Esophagus muscularis mucosa (tissue), 4 donors: ENCODE measurements around the gene COL8A2.

Experiments
- EP300 ChIP-seq: sonication (generic); formaldehyde crosslinking; IDR thresholded peaks from one replicate; pipeline ENCODE4 v1.6.1; 2017; ENCODE audit warnings: antibody characterized with exemption
- POLR2A ChIP-seq: fragments of 450-650 bp; IDR thresholded peaks from one replicate; pipeline ENCODE4 v1.6.1; 2017; ENCODE audit warnings: antibody characterized with exemption, moderate library complexity, mild to moderate bottlenecking, low read depth
- POLR2AphosphoS5 ChIP-seq, 2 donors: sonication (generic); formaldehyde crosslinking; IDR thresholded peaks; one replicate each; pipeline ENCODE4 v1.6.1; 2017; ENCODE audit warnings: antibody characterized with exemption in 2 of 2
- TF ChIP-seq, protein P1 (sequence below), 3 experiments: fragments of 200-600 bp in 2 of 3; fragments of 450-650 bp in 1 of 3; sonication (generic) in 2 of 3; IDR thresholded peaks; one replicate each; pipeline ENCODE4 v1.5.1; 2017 to 2019; ENCODE audit warnings: antibody characterized with exemption in 3 of 3, mild to moderate bottlenecking in 2 of 3, moderate library complexity in 1 of 3

GRCh38 chr1:36165145-36165544, 40.1 kb upstream of the COL8A2 start:
- TF ChIP-seq, protein P1, sequence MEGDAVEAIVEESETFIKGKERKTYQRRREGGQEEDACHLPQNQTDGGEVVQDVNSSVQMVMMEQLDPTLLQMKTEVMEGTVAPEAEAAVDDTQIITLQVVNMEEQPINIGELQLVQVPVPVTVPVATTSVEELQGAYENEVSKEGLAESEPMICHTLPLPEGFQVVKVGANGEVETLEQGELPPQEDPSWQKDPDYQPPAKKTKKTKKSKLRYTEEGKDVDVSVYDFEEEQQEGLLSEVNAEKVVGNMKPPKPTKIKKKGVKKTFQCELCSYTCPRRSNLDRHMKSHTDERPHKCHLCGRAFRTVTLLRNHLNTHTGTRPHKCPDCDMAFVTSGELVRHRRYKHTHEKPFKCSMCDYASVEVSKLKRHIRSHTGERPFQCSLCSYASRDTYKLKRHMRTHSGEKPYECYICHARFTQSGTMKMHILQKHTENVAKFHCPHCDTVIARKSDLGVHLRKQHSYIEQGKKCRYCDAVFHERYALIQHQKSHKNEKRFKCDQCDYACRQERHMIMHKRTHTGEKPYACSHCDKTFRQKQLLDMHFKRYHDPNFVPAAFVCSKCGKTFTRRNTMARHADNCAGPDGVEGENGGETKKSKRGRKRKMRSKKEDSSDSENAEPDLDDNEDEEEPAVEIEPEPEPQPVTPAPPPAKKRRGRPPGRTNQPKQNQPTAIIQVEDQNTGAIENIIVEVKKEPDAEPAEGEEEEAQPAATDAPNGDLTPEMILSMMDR (IDR thresholded peaks at IDR 0.05) = no peak
- TF ChIP-seq EP300 (no peak), POLR2A (no peak), POLR2AphosphoS5 (IDR thresholded peaks at IDR 0.05) (no peak)
